HepG2 (cell line): ENCODE measurements around the gene DNAJC5. TPM values are rescaled to one million over a fixed set of nuclear protein-coding genes. Genes with fewer than 3 reads are reported as not detected.

Experiments
- CC2D1A ChIP-seq: sonication (generic); formaldehyde crosslinking; IDR thresholded peaks from 2 replicates; pipeline ENCODE4 v1.8.1; 2023; ENCODE audit warnings: mild to moderate bottlenecking, missing genetic modification reagents
- TBL1XR1 ChIP-seq: fragments of 150-350 bp; IDR thresholded peaks from 2 replicates; pipeline ENCODE4 v1.6.1; 2014; ENCODE audit warnings: borderline replicate concordance, low read length; ENCODE audit not compliant: partially characterized antibody
- ZFP36L2 ChIP-seq: sonication (generic); formaldehyde crosslinking; IDR thresholded peaks from 2 replicates; pipeline ENCODE4 v1.4.0; 2020; ENCODE audit warnings: missing genetic modification reagents
- ZNF616 ChIP-seq: sonication (generic); formaldehyde crosslinking; IDR thresholded peaks from 2 replicates; pipeline ENCODE4 v1.5.0; 2020; ENCODE audit warnings: low read depth, mild to moderate bottlenecking, missing genetic modification reagents
- ZNF747 ChIP-seq: sonication (generic); formaldehyde crosslinking; IDR thresholded peaks from 2 replicates; pipeline ENCODE4 v1.8.1; 2023; ENCODE audit warnings: missing genetic modification reagents, mild to moderate bottlenecking, borderline replicate concordance
- polyA plus RNA-seq, 8 experiments: library from polyadenylated mRNA; depleted of rRNA in 3 of 8; stranded (reverse) in 7 of 8; unstranded in 1 of 8; fragments of >200 nt; fragmentation: Illumina TruSeq in 4 of 8; extraction: Trizol in 4 of 8; gene quantifications; 2 replicates each; pipeline versions ENCODE4 v1.2.1 to v1.2.3, GENCODE V29; 2011 to 2016; ENCODE audit warnings: low read depth in 4 of 8, missing spikeins in 1 of 8, mixed read lengths in 1 of 8; ENCODE audit not compliant: insufficient read depth in 1 of 8
- total RNA-seq, 5 experiments: library from RNA; depleted of rRNA; stranded (reverse); fragments of >200 nt; fragmentation: Illumina TruSeq; extraction: Trizol; gene quantifications; 2 replicates each; pipeline ENCODE4 v1.2.3, GENCODE V29; 2016; ENCODE audit warnings: low read depth in 1 of 5
- TF ChIP-seq, protein P1 (sequence below): sonication (generic); formaldehyde crosslinking; IDR thresholded peaks from 2 replicates; pipeline ENCODE4 v1.4.0; 2020; ENCODE audit warnings: mild to moderate bottlenecking, missing genetic modification reagents
- TF ChIP-seq, protein P2 (sequence below): IDR thresholded peaks from 2 replicates; pipeline ENCODE4 v1.6.1; 2016; ENCODE audit warnings: missing compliant biosample characterization, missing genetic modification reagents, borderline replicate concordance
- TF ChIP-seq, protein P3 (sequence below): IDR thresholded peaks from 2 replicates; pipeline ENCODE4 v1.6.1; 2018; ENCODE audit warnings: missing genetic modification reagents

The DNAJC5 gene
- total and polyA plus RNA-seq, 2 of the 13 experiments (the other 11 are each of a cell fraction or from before 2014, with no cell fraction given), result 42.8 to 64.5 TPM

DNA sequence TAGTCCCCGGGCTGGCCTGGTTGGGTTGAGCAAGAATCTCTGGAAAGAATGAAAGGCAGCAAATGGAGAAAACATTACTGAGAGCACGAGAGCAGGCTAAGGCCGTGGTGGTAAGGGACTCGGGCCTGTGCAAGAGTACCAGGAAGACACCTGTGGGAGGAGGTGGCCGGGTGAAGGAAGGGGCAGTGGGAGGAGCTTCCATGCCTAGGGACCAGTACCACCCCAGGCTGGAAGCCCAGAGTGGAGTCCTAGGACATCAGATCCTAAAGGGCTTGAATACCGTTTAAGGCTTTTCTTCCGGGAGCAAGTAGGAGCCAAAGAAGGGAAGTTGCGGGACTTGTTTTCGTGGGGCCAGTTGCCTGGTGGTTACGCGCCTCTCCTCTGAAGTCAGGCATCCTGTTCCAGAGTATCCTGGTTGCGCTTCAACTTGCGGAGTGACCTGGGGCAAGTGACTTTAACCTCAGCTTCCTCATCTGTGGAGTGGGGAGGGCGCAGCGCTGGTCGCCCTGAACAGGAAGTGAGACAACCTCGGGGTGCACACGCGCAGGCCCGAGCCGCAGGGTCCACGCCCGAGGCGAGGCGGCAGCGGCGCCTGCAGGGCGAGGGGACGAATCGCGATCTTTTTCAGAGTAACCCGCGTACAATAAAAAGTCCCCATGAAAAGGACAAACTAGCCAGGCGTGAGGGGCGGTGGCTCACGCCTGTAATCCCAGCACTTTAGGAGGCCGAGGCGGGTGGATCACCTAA, 31.0 kb upstream of the DNAJC5 start (continued):
- TF ChIP-seq, protein P1, sequence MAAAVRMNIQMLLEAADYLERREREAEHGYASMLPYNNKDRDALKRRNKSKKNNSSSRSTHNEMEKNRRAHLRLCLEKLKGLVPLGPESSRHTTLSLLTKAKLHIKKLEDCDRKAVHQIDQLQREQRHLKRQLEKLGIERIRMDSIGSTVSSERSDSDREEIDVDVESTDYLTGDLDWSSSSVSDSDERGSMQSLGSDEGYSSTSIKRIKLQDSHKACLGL (CRISPR knock-in tag), result 0 out of 2 replicates have a peak, but pooled peaks have one; percentile 35
- TF ChIP-seq, protein P2, sequence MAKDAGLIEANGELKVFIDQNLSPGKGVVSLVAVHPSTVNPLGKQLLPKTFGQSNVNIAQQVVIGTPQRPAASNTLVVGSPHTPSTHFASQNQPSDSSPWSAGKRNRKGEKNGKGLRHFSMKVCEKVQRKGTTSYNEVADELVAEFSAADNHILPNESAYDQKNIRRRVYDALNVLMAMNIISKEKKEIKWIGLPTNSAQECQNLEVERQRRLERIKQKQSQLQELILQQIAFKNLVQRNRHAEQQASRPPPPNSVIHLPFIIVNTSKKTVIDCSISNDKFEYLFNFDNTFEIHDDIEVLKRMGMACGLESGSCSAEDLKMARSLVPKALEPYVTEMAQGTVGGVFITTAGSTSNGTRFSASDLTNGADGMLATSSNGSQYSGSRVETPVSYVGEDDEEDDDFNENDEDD (CRISPR knock-in tag), result peak; percentile 64; the same call in 1 of the 2 replicates
- TF ChIP-seq, protein P3, sequence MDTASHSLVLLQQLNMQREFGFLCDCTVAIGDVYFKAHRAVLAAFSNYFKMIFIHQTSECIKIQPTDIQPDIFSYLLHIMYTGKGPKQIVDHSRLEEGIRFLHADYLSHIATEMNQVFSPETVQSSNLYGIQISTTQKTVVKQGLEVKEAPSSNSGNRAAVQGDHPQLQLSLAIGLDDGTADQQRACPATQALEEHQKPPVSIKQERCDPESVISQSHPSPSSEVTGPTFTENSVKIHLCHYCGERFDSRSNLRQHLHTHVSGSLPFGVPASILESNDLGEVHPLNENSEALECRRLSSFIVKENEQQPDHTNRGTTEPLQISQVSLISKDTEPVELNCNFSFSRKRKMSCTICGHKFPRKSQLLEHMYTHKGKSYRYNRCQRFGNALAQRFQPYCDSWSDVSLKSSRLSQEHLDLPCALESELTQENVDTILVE (CRISPR knock-in tag), result peak; percentile 76
- TF ChIP-seq ZNF747, result peak; percentile 97
- TF ChIP-seq ZFP36L2 (CRISPR knock-in tag), result 0 out of 2 replicates have a peak, but pooled peaks have one; percentile 74
- peak; percentile 50 for TF ChIP-seq TBL1XR1
- 0 out of 2 replicates have a peak, but pooled peaks have one; percentile 53 for TF ChIP-seq CC2D1A (CRISPR knock-in tag)
- no peak for TF ChIP-seq ZNF616 (CRISPR knock-in tag)
